Progenitor cell of endocrine pancreas (in vitro differentiated cells): ENCODE data around the gene ZNF493. TPM values are rescaled to one million over a fixed set of nuclear protein-coding genes. Genes with fewer than 3 reads are reported as not detected.
A peak's percentile ranks its signal among the peaks of the same experiment; 100 is the strongest.

Source experiments
- DNase-seq: peaks from one replicate; pipeline ENCODE4 v3.0.0; 2021; ENCODE audit warnings: low spot score; ENCODE audit not compliant: unreplicated experiment
- H3K27ac Mint-ChIP-seq: 2 replicates; pipeline ENCODE4 v1.8.0; 2021; ENCODE audit warnings: mild to moderate bottlenecking, moderate library complexity, mixed read lengths
- H3K27me3 Mint-ChIP-seq: 2 replicates; pipeline ENCODE4 v1.8.0; 2021; ENCODE audit warnings: mixed read lengths
- H3K36me3 Mint-ChIP-seq: 2 replicates; pipeline ENCODE4 v1.8.0; 2022; ENCODE audit warnings: mixed read lengths; ENCODE audit not compliant: insufficient read depth
- H3K4me1 Mint-ChIP-seq: 2 replicates; pipeline ENCODE4 v1.8.0; 2021; ENCODE audit warnings: low read depth, mixed read lengths
- H3K4me3 Mint-ChIP-seq: 2 replicates; pipeline ENCODE4 v1.8.0; 2021; ENCODE audit warnings: low read depth, mild to moderate bottlenecking, moderate library complexity, mixed read lengths
- H3K9me3 Mint-ChIP-seq: 2 replicates; pipeline ENCODE4 v1.8.0; 2021; ENCODE audit warnings: low read depth, mixed read lengths
- CTCF ChIP-seq: fragments of 200-600 bp; sonication (generic); IDR thresholded peaks from one replicate; pipeline ENCODE4 v1.5.0; 2021; ENCODE audit warnings: antibody characterized with exemption, mild to moderate bottlenecking; ENCODE audit not compliant: unreplicated experiment
- total RNA-seq: library from RNA; stranded (reverse); gene quantifications from 2 replicates; pipeline ENCODE4 v1.2.1, GENCODE V29; 2021

Gene ZNF493
- total RNA-seq, 1 donor from 2014 or later = 50.8 TPM

GRCh38 chr19:21474671-21475181 is 77.8 kb downstream of the ZNF493 start:
- peak overlapping the region; percentile 98 for H3K27ac Mint-ChIP-seq
- peaks cover 12% of the 10 kb centered on the region for H3K4me1 Mint-ChIP-seq
- peak; percentile 27 for TF ChIP-seq CTCF
- H3K27me3 Mint-ChIP-seq = no peaks in the 10 kb centered on the region
- peaks cover 10% of the 10 kb centered on the region for H3K9me3 Mint-ChIP-seq
- peaks cover 1% of the 10 kb centered on the region for H3K36me3 Mint-ChIP-seq
- peak; percentile 90 for DNase-seq
- peak overlapping the region; percentile 85 for H3K4me3 Mint-ChIP-seq

Other genes starting within 250 kb of the ZNF493 start
- gene ZNF708, start 67.7 kb upstream of the ZNF493 start, total RNA-seq = 35.1 and 38.5 TPM in 2 replicates
- gene ZNF738, start 38.1 kb upstream of the ZNF493 start, total RNA-seq = 71.7 and 71.8 TPM in 2 replicates
- gene ZNF429, start 108.5 kb downstream of the ZNF493 start, total RNA-seq = 29.7 and 31.7 TPM in 2 replicates